Nephron (organoid): ENCODE data around the gene SENP6.
"Not testable (repeated sequence)": the region's sequence is repeated elsewhere in the genome, so short reads cannot be mapped to it uniquely, and the experiment has no call there.

Source experiments
- H3K27ac Mint-ChIP-seq, 3 experiments: 2 replicates each; pipeline ENCODE4 v1.8.0; 2020; ENCODE audit warnings: mixed read lengths in 3 of 3, mild to moderate bottlenecking in 2 of 3, moderate library complexity in 1 of 3
- H3K27me3 Mint-ChIP-seq: 2 replicates; pipeline ENCODE4 v1.8.0; 2021; ENCODE audit warnings: low read depth, mild to moderate bottlenecking, moderate library complexity, mixed read lengths
- H3K36me3 Mint-ChIP-seq: 2 replicates; pipeline ENCODE4 v1.8.0; 2020; ENCODE audit warnings: low read depth, mixed read lengths
- H3K4me1 Mint-ChIP-seq: 2 replicates; pipeline ENCODE4 v1.8.0; 2020; ENCODE audit warnings: mixed read lengths
- H3K4me3 Mint-ChIP-seq, 3 experiments: 2 replicates each; pipeline ENCODE4 v1.8.0; 2020; ENCODE audit warnings: mild to moderate bottlenecking in 3 of 3, mixed read lengths in 3 of 3, moderate library complexity in 2 of 3
- H3K9me3 Mint-ChIP-seq: 2 replicates; pipeline ENCODE4 v1.8.0; 2020; ENCODE audit warnings: mixed read lengths
- TF ChIP-seq, protein P1 (sequence below), 3 experiments: fragments of 200-600 bp; sonication (generic); IDR thresholded peaks; one replicate each; pipeline ENCODE4 v1.5.0; 2021; ENCODE audit warnings: antibody characterized with exemption in 3 of 3; ENCODE audit not compliant: unreplicated experiment in 3 of 3

SENP6 gene

DNA sequence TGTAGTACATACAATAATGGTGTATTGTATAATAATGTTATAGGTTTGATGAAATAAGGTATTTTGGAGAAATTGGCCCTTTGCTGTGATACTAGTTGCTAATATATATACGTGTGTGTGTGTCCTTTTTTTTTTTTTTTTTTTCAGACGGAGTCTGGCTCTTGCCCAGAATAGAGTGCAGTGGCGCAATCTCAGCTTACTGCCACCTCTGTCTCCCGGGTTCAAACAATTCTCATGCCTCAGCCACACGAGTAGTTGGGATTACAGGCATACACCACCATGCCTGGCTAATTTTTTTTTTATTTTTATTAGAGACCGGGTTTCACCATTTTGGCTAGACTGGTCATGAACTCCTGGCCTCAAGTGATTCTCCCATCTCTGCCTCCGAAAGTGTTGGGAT is 23.3 kb downstream of the SENP6 start:
- H3K27ac Mint-ChIP-seq = no peak overlapping the region
- H3K4me1 Mint-ChIP-seq = peaks cover 12% of the 10 kb centered on the region
- no peaks in the 10 kb centered on the region for H3K27me3 Mint-ChIP-seq
- TF ChIP-seq, protein P1, sequence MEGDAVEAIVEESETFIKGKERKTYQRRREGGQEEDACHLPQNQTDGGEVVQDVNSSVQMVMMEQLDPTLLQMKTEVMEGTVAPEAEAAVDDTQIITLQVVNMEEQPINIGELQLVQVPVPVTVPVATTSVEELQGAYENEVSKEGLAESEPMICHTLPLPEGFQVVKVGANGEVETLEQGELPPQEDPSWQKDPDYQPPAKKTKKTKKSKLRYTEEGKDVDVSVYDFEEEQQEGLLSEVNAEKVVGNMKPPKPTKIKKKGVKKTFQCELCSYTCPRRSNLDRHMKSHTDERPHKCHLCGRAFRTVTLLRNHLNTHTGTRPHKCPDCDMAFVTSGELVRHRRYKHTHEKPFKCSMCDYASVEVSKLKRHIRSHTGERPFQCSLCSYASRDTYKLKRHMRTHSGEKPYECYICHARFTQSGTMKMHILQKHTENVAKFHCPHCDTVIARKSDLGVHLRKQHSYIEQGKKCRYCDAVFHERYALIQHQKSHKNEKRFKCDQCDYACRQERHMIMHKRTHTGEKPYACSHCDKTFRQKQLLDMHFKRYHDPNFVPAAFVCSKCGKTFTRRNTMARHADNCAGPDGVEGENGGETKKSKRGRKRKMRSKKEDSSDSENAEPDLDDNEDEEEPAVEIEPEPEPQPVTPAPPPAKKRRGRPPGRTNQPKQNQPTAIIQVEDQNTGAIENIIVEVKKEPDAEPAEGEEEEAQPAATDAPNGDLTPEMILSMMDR (IDR thresholded peaks at IDR 0.05; ENCODE audit: unreplicated experiment in 3 of 3) = no peak
- H3K36me3 Mint-ChIP-seq = peaks cover 59% of the 10 kb centered on the region
- H3K9me3 Mint-ChIP-seq = no peaks in the 10 kb centered on the region
- H3K4me3 Mint-ChIP-seq = no peak overlapping the region

DNA sequence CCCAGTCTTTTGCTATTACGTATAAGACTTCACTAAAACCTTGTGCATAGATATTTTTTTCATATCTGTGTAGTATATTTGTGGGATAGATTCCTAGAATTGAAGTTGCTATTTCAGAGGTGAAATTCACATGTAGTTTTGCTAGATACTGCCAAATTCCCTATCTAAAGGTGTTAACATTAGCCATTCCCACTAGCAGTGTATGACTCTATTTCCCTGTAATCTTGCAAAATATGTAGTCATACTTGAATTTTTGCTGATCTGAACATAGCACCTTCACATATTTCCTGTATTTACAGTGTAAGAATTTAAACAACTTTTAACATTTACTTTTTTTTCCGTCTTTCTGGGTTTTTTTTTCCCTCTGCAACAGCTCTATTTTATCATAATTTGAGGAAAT is 24.9 kb downstream of the SENP6 start:
- no peak overlapping the region for H3K4me3 Mint-ChIP-seq
- H3K9me3 Mint-ChIP-seq = no peaks in the 10 kb centered on the region
- TF ChIP-seq, protein P1 (IDR thresholded peaks at IDR 0.05; ENCODE audit: unreplicated experiment in 3 of 3) = no peak
- no peak overlapping the region for H3K27ac Mint-ChIP-seq
- H3K36me3 Mint-ChIP-seq = peaks cover 53% of the 10 kb centered on the region
- no peaks in the 10 kb centered on the region for H3K27me3 Mint-ChIP-seq
- no peaks in the 10 kb centered on the region for H3K4me1 Mint-ChIP-seq

DNA sequence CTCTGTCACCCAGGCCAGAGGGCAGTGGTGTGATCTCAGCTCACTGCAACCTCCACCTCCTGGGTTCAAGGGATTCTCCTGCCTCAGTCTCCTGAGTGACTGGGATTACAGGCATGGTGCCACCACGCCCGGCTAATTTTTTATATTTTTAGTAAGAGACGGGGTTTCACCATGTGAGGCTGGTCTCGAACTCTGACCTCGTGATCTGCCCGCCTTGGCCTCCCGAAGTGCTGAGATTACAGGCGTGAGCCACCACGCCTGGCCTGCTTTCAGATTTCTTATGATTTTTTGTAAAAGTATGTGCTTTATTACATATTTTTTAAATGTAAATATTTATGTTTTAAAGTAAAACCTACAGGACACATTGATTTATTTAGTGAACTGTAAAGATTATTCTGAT is 26.0 kb downstream of the SENP6 start:
- H3K36me3 Mint-ChIP-seq = peaks cover 47% of the 10 kb centered on the region
- not testable (repeated sequence) for H3K4me3 Mint-ChIP-seq, H3K4me1 Mint-ChIP-seq, H3K27me3 Mint-ChIP-seq, H3K27ac Mint-ChIP-seq, H3K9me3 Mint-ChIP-seq

DNA sequence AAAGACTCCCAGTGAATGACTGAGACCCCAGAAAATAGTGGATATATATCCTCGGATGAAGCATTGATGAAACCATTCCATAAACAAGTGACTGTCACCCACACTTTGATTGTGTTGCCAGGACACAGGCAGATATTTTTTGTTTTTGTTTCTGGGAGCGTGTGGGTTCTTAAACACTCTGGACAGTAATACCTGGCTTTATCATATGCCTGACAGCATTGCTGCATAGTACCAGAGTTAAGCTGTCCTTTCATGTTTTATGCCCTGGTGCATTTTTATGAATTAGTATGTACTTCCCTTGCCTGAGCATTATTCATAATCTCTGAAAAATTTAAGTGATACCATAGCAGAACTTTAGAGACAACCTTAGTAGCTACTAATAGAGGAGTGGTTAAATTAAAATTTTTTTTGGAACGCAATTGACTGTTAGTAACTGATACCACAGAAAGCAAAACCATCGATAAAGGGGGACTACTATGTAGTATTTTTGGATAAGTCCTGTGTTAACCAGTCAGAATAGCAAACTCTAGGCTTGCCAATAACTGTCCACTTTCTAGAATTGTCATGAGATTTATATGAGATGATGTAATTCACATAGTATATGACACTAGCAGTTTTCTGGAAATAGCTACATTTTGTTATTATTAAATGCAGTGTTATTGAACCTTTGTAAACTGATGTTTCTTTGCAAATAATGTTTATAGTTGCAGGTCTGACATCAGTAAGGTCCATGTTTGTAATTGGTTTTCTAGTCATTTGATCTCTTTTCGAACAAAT is 30.4 kb downstream of the SENP6 start:
- no peaks in the 10 kb centered on the region for H3K4me1 Mint-ChIP-seq
- H3K27ac Mint-ChIP-seq = no peak overlapping the region
- H3K4me3 Mint-ChIP-seq = no peak overlapping the region
- H3K9me3 Mint-ChIP-seq = no peaks in the 10 kb centered on the region
- peaks cover 47% of the 10 kb centered on the region for H3K36me3 Mint-ChIP-seq
- no peaks in the 10 kb centered on the region for H3K27me3 Mint-ChIP-seq
- TF ChIP-seq, protein P1 (IDR thresholded peaks at IDR 0.05; ENCODE audit: unreplicated experiment in 3 of 3) = no peak

DNA sequence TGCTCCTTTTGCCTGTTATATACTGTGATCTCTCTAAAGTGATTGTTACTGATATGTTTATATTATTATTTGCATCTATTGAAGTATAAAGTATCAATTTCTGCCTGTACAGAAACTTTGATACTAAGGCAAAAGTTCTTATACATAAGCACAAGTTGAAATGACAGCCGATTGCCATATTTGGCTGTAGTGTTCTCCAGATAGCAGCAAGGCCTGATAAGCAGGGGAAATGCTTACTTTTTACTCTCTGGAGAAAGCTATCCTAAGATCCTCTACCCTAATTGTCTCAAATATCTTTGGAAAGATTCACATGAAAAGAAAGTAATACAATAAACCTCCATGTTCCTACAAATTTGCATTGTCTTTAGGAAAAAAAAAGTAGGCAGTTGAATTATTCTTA is 31.4 kb downstream of the SENP6 start:
- H3K4me3 Mint-ChIP-seq = no peak overlapping the region

DNA sequence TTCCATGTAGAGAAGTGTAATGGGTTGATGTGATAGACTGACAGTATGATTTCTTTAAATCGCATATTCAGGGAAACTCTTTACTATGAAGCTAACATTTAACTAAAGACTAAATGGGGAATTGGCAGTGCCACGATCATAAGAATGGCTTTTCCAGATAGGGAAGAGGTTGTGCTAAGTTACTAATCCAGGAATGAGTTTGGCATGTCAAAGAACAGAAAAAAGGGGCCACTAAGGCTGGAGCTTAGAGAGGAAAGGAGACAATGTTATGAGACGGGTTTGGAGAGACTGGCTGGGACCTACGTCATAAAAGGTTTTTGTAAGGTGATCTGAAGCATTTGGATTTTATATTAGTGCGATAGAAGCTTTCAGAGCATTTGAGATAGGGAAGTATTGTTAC is 40.6 kb downstream of the SENP6 start:
- no peaks in the 10 kb centered on the region for H3K9me3 Mint-ChIP-seq
- TF ChIP-seq, protein P1 (IDR thresholded peaks at IDR 0.05; ENCODE audit: unreplicated experiment in 3 of 3) = no peak
- no peaks in the 10 kb centered on the region for H3K4me1 Mint-ChIP-seq
- H3K27me3 Mint-ChIP-seq = no peaks in the 10 kb centered on the region
- H3K27ac Mint-ChIP-seq = peak overlapping the region in 2 of 3 experiments; percentile 17 to 36
- peaks cover 67% of the 10 kb centered on the region for H3K36me3 Mint-ChIP-seq
- H3K4me3 Mint-ChIP-seq = no peak overlapping the region

More for the DNA sequence above, 31.4 kb downstream of the SENP6 start:
- H3K9me3 Mint-ChIP-seq = no peaks in the 10 kb centered on the region
- H3K4me1 Mint-ChIP-seq = no peaks in the 10 kb centered on the region
- H3K27ac Mint-ChIP-seq = no peak overlapping the region
- no peaks in the 10 kb centered on the region for H3K27me3 Mint-ChIP-seq
- TF ChIP-seq, protein P1 (IDR thresholded peaks at IDR 0.05; ENCODE audit: unreplicated experiment in 3 of 3) = no peak
- H3K36me3 Mint-ChIP-seq = peaks cover 44% of the 10 kb centered on the region
